Thyroid gland (tissue), 4 donors: Measurements from ENCODE around the gene RASD1. TPM values are rescaled to one million over a fixed set of nuclear protein-coding genes. Genes with fewer than 3 reads are reported as not detected.

Experiments
- DNase-seq, 2 donors: peaks; one replicate each; pipeline ENCODE4 v3.0.0-alpha.2; 2019
- H3K27ac ChIP-seq, 3 donors: fragments of 200-600 bp; sonication (generic); 1 replicate in 2 of 3; 2 replicates in 1 of 3; pipeline ENCODE4 v1.5.1; 2016 to 2019; ENCODE audit warnings: mild to moderate bottlenecking in 1 of 3, moderate library complexity in 1 of 3
- H3K27me3 ChIP-seq: fragments of 200-600 bp; sonication (generic); one replicate; pipeline ENCODE4 v1.5.1; 2019
- H3K36me3 ChIP-seq, 2 donors: fragments of 200-600 bp; sonication (generic); one replicate each; pipeline ENCODE4 v1.5.1; 2016 to 2019
- H3K4me1 ChIP-seq, 2 donors: fragments of 200-600 bp; sonication (generic); one replicate each; pipeline ENCODE4 v1.5.1; 2017 to 2019
- H3K4me3 ChIP-seq, 3 donors: fragments of 200-600 bp; sonication (generic); replicated peaks in 1 of 3; 1 replicate in 2 of 3; 2 replicates in 1 of 3; pipeline ENCODE4 v1.5.1; 2016; ENCODE audit warnings: mild to moderate bottlenecking in 1 of 3
- H3K9me3 ChIP-seq: fragments of 200-600 bp; sonication (generic); one replicate; pipeline ENCODE4 v1.5.1; 2017
- POLR2A ChIP-seq, 2 donors: fragments of 450-650 bp; IDR thresholded peaks; one replicate each; pipeline ENCODE4 v1.6.1; 2017; ENCODE audit warnings: antibody characterized with exemption in 2 of 2, mild to moderate bottlenecking in 2 of 2, moderate library complexity in 1 of 2
- WGBS, 2 donors: methylation state at CpG; one replicate each; pipeline ENCODE4 v1.1.5; 2017; 5-methylcytosine and 5-hydroxymethylcytosine counted together
- intact Hi-C: fragments of 100-400 bp; cut with DNase I; formaldehyde crosslinking; loops from one replicate; pipeline ENCODE4 v1.15.1; 2023
- total RNA-seq, 4 donors: library from RNA; depleted of rRNA; stranded (reverse); fragments of >200 nt; gene quantifications; one replicate each; pipeline ENCODE4 v1.2.3, GENCODE V29; 2016
- TF ChIP-seq, protein P1 (sequence below), 6 experiments: fragments of 200-600 bp in 3 of 6; fragments of 450-650 bp in 3 of 6; sonication (generic) in 3 of 6; IDR thresholded peaks; one replicate each; pipeline ENCODE4 v1.5.1; 2016 to 2019; ENCODE audit warnings: antibody characterized with exemption in 6 of 6, mild to moderate bottlenecking in 2 of 6, inconsistent platforms in 1 of 6, moderate library complexity in 1 of 6

The RASD1 gene
- total RNA-seq, 4 donors from 2014 or later, result 114 to 149 (median 141) TPM

DNA sequence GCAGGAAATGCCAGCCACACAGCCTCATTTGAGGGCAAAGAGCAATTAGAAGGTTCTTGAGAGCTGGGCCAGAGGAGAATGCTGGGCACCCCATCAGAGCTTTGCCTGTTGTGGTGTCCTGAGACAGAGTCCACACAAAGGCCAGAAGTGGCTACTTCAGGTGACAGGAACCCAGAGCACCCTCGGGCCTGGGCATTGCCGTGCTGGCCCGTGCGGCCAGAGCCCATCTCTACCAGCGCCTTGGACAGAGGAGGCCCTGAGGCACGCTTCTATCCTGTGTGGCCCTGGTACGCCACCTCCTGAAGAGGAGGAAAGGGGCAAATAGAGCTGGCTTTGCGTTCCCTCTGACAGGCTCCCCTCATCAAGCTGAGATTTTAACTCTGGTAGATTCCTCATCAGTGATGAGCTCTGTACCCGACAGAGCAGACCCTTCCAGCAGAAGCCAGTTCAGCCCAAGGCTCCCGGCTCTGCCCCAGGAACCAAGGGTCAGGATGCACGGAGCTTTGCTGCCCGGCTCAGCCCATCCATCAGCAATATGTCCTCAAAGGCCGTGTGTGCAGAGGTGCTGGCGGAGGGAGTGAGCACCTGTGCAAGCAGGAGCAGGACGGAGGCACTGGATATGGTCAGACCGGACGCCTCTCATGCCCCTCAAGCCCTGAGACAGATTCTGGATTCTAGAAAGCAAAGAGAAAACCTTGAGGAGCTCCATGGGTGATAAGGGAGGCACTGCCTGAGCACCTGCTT is 3.4 kb upstream of the RASD1 start:
- no peak for DNase-seq
- Histone ChIP-seq H3K4me1 (peaks cover 5 to 7% of the 10 kb centered on the region in 2 donors), H3K27ac (no peak overlapping the region), H3K4me3 (no peak overlapping the region), H3K36me3 (peaks cover 6 to 7% of the 10 kb centered on the region in 2 donors), H3K27me3 (no peaks in the 10 kb centered on the region), H3K9me3 (no peaks in the 10 kb centered on the region)
- no peak for TF ChIP-seq POLR2A (IDR thresholded peaks at IDR 0.05)
- TF ChIP-seq, protein P1, sequence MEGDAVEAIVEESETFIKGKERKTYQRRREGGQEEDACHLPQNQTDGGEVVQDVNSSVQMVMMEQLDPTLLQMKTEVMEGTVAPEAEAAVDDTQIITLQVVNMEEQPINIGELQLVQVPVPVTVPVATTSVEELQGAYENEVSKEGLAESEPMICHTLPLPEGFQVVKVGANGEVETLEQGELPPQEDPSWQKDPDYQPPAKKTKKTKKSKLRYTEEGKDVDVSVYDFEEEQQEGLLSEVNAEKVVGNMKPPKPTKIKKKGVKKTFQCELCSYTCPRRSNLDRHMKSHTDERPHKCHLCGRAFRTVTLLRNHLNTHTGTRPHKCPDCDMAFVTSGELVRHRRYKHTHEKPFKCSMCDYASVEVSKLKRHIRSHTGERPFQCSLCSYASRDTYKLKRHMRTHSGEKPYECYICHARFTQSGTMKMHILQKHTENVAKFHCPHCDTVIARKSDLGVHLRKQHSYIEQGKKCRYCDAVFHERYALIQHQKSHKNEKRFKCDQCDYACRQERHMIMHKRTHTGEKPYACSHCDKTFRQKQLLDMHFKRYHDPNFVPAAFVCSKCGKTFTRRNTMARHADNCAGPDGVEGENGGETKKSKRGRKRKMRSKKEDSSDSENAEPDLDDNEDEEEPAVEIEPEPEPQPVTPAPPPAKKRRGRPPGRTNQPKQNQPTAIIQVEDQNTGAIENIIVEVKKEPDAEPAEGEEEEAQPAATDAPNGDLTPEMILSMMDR (IDR thresholded peaks at IDR 0.05), result no peak
- 84 to 90% methylated on average over 4 to 17 of the region's 17 CpGs for WGBS, 2 donors
- intact Hi-C loops, result loop anchor here (5.0 kb wide), 3 partner anchors 68 to 142 kb away; no protein-coding TSS in a partner anchor

- no peak overlapping the region for H3K4me3 ChIP-seq
- WGBS, 2 donors, result 96 to 97% methylated on average over 16 of the region's 16 CpGs
- H3K36me3 ChIP-seq, result peaks cover 6 to 10% of the 10 kb centered on the region in 2 donors
- H3K9me3 ChIP-seq, result no peaks in the 10 kb centered on the region
- no peaks in the 10 kb centered on the region for H3K27me3 ChIP-seq
- peaks cover 7 to 8% of the 10 kb centered on the region in 2 donors for H3K4me1 ChIP-seq
- DNase-seq, result no peak
- no peak for TF ChIP-seq POLR2A (IDR thresholded peaks at IDR 0.05)
- TF ChIP-seq, protein P1 (IDR thresholded peaks at IDR 0.05), result no peak
- no peak overlapping the region for H3K27ac ChIP-seq
- intact Hi-C loops, result loop anchor here (5.0 kb wide), 2 partner anchors 69 to 141 kb away; no protein-coding TSS in a partner anchor
These were observed 2.6 kb upstream of the RASD1 start for GRCh38 chr17:17498606-17499301.

DNA sequence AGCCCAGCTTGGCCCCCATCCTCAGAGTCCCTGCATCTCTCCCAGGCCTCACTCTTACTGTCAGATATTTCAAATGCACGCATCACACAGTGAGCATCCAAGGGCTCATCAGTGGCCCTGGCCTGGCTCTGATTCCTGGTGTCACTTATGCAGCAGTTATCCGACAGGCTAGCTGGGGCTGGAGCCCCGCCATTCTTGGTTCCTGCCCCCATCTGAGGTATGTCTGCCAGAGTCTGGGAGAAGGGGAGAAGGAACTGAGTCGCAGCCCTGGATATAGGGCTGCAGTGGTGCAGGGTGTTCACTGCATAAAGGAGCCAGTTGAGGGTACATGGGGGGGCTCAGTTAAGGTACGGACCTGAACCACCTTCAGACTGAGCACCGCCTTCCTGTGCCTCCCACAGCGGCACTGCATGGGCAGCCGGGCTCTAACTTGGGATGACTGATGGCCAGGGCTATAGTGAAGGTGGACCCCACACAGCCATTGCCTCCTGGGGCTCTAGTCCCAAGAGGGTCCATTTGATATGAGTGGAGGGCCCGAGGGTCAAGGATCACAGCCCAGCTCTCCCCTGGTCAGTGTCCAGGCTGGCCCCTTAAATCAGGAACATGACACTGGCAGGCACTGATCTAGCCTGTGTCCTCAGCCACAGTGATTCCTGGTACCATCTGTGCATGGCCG is 1.8 kb upstream of the RASD1 start:
- no peak for DNase-seq
- no peak for TF ChIP-seq POLR2A (IDR thresholded peaks at IDR 0.05)
- TF ChIP-seq, protein P1 (IDR thresholded peaks at IDR 0.05), result no peak
- peaks cover 7 to 16% of the 10 kb centered on the region in 2 donors for H3K4me1 ChIP-seq
- intact Hi-C loops, result loop anchor here (5.0 kb wide), 2 partner anchors 69 to 141 kb away; no protein-coding TSS in a partner anchor
- H3K27me3 ChIP-seq, result no peaks in the 10 kb centered on the region
- no peak overlapping the region for H3K27ac ChIP-seq
- 97 to 98% methylated on average over 7 of the region's 10 CpGs for whole genome bisulfite sequencing, 2 donors
- no peak overlapping the region for H3K4me3 ChIP-seq
- peaks cover 6 to 10% of the 10 kb centered on the region in 2 donors for H3K36me3 ChIP-seq
- H3K9me3 ChIP-seq, result no peaks in the 10 kb centered on the region

- Histone ChIP-seq H3K4me3 (peak overlapping the region in 2 of 3 donors; percentile 9 to 76), H3K9me3 (no peaks in the 10 kb centered on the region), H3K36me3 (peaks cover 9 to 11% of the 10 kb centered on the region in 2 donors), H3K4me1 (peaks cover 7 to 18% of the 10 kb centered on the region in 2 donors), H3K27me3 (no peaks in the 10 kb centered on the region), H3K27ac (peak overlapping the region in 2 of 3 donors; percentile 85 to 96)
- TF ChIP-seq POLR2A (IDR thresholded peaks at IDR 0.05), result no peak
- TF ChIP-seq, protein P1 (IDR thresholded peaks at IDR 0.05), result no peak
- intact Hi-C loops, result loop anchor here (5.0 kb wide), 2 partner anchors 70 to 140 kb away; no protein-coding TSS in a partner anchor
- WGBS, 2 donors, result 38 to 62% methylated on average over 9 to 17 of the region's 19 CpGs
- no peak for DNase-seq
These were observed 1.1 kb upstream of the RASD1 start for GRCh38 chr17:17497065-17497844.
